Measurements from ENCODE around the gene SPIB. TPM values are rescaled to one million over a fixed set of nuclear protein-coding genes. Genes with fewer than 3 reads are reported as not detected.

Gene SPIB
- polyA plus RNA-seq, 1 donor (not counting 4 experiments of a cell fraction or from before 2014, with no cell fraction given): not detected

- TF ChIP-seq CTCF (optimal IDR thresholded peaks at IDR 0.05 in 1 of 3, IDR thresholded peaks at IDR 0.05 in 1 of 3, conservative IDR thresholded peaks at IDR 0.05 in 1 of 3; ENCODE audit: extremely low read depth in 1 of 3, insufficient read depth in 2 of 3, low read length in 3 of 3): no peak
- no peak for TF ChIP-seq EZH2 (IDR thresholded peaks at IDR 0.05; ENCODE audit: low read length)
- H3K79me2 ChIP-seq (ENCODE audit: control insufficient read depth, insufficient read depth, low read length): no peaks in the 10 kb centered on the region
- H3K36me3 ChIP-seq (ENCODE audit: control insufficient read depth in 2 of 2, extremely low read depth in 1 of 2, insufficient read depth in 2 of 2, low read length in 2 of 2): peaks cover 1 to 6% of the 10 kb centered on the region in 2 experiments
- no peak overlapping the region for H3K4me3 ChIP-seq (ENCODE audit: control insufficient read depth in 2 of 3, extremely low read depth in 1 of 3, insufficient read depth in 2 of 3, low read depth in 1 of 3, low read length in 3 of 3)
- no peaks in the 10 kb centered on the region for H4K20me1 ChIP-seq (ENCODE audit: control insufficient read depth, extremely low read depth, insufficient read depth, low read length)
- H2AFZ ChIP-seq (ENCODE audit: control insufficient read depth, low read length): no peak overlapping the region
- H3K9me3 ChIP-seq (ENCODE audit: control insufficient read depth, low read depth, low read length): no peaks in the 10 kb centered on the region
- no peaks in the 10 kb centered on the region for H3K4me1 ChIP-seq (ENCODE audit: control insufficient read depth, extremely low read depth, insufficient read depth, low read length)
- no peak for FAIRE-seq
- dilution Hi-C loops (cut with MboI; ENCODE audit: extremely low pct_ligation_motif_present, low sequenced_read_pairs): no loop called here
- no peak overlapping the region for H3K9ac ChIP-seq (ENCODE audit: control insufficient read depth, extremely low read depth, insufficient read depth, low read length)
- no peak for DNase-seq (ENCODE audit: low read depth, low spot score)
- no peak overlapping the region for H3K27ac ChIP-seq (ENCODE audit: control insufficient read depth, insufficient read depth, low read length)
- H3K27me3 ChIP-seq (ENCODE audit: control insufficient read depth, extremely low read depth, insufficient read depth, low read length): peaks cover 18% of the 10 kb centered on the region
- H3K4me2 ChIP-seq (ENCODE audit: control insufficient read depth, extremely low read depth, insufficient read depth, low read depth, low read length): no peak overlapping the region
- no peaks in the 10 kb centered on the region for H3K9me1 ChIP-seq (ENCODE audit: control insufficient read depth, extremely low read depth, insufficient read depth, low read length)
Measured at GRCh38 chr19:50416034-50416977, 2.4 kb upstream of the SPIB start.

DNA sequence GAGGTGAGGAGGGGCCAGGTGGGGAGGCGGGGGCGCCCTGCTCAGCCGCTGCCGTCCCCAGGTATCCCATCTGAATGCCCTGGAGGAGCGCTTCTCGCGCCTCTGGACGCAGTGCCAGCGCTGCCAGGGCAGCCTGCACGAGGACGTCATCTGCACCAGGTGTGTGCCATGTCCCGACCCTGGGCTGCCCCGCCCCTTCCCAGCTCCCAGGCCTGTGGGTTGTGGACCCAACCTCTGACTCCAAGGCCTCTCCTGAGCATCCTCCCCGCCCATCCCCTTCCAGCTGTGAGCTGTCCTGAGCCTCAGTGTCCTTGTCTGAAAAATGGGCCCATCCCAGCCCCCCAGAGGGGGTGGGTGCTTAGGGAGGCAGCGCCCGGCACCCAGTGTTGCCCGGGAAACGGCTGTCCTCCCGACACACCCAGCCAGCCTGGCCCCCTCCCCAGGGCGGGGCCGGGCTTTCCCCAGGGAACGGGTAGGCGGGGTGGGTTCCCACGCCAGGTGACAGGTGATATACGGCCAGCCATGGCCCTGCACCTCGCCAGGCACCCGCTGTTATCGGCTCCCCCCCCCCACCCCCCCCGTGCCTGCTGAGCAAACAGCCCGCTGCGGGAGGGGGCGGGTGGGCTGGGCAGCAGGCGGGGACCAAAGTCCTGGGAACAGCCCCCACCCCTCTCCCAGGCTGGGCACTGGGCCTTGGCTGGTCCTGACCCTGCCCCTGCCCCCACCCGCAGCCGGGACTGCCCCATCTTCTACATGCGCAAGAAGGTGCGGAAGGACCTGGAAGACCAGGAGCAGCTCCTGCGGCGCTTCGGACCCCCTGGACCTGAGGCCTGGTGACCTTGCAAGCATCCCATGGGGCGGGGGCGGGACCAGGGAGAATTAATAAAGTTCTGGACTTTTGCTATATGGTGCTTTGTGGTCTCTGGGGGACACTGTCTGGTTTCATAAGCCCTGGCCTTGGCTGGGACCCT lies 1.3 kb upstream of the SPIB start:
- H3K9me3 ChIP-seq (ENCODE audit: control insufficient read depth, low read depth, low read length): no peaks in the 10 kb centered on the region
- no peaks in the 10 kb centered on the region for H3K9me1 ChIP-seq (ENCODE audit: control insufficient read depth, extremely low read depth, insufficient read depth, low read length)
- DNase-seq (ENCODE audit: low read depth, low spot score): no peak
- TF ChIP-seq CTCF (optimal IDR thresholded peaks at IDR 0.05 in 1 of 3, IDR thresholded peaks at IDR 0.05 in 1 of 3, conservative IDR thresholded peaks at IDR 0.05 in 1 of 3; ENCODE audit: extremely low read depth in 1 of 3, insufficient read depth in 2 of 3, low read length in 3 of 3): no peak
- no peak for TF ChIP-seq EZH2 (IDR thresholded peaks at IDR 0.05; ENCODE audit: low read length)
- H3K4me1 ChIP-seq (ENCODE audit: control insufficient read depth, extremely low read depth, insufficient read depth, low read length): no peaks in the 10 kb centered on the region
- H4K20me1 ChIP-seq (ENCODE audit: control insufficient read depth, extremely low read depth, insufficient read depth, low read length): no peaks in the 10 kb centered on the region
- H3K9ac ChIP-seq (ENCODE audit: control insufficient read depth, extremely low read depth, insufficient read depth, low read length): no peak overlapping the region
- peaks cover 1 to 6% of the 10 kb centered on the region in 2 experiments for H3K36me3 ChIP-seq (ENCODE audit: control insufficient read depth in 2 of 2, extremely low read depth in 1 of 2, insufficient read depth in 2 of 2, low read length in 2 of 2)
- H3K4me3 ChIP-seq (ENCODE audit: control insufficient read depth in 2 of 3, extremely low read depth in 1 of 3, insufficient read depth in 2 of 3, low read depth in 1 of 3, low read length in 3 of 3): no peak overlapping the region
- FAIRE-seq: no peak
- H2AFZ ChIP-seq (ENCODE audit: control insufficient read depth, low read length): no peak overlapping the region
- no peak overlapping the region for H3K4me2 ChIP-seq (ENCODE audit: control insufficient read depth, extremely low read depth, insufficient read depth, low read depth, low read length)
- peaks cover 18% of the 10 kb centered on the region for H3K27me3 ChIP-seq (ENCODE audit: control insufficient read depth, extremely low read depth, insufficient read depth, low read length)
- H3K27ac ChIP-seq (ENCODE audit: control insufficient read depth, insufficient read depth, low read length): no peak overlapping the region
- H3K79me2 ChIP-seq (ENCODE audit: control insufficient read depth, insufficient read depth, low read length): no peaks in the 10 kb centered on the region
- dilution Hi-C loops (cut with MboI; ENCODE audit: extremely low pct_ligation_motif_present, low sequenced_read_pairs): no loop called here
